Hepatocyte (in vitro differentiated cells): ENCODE results near the gene PTPRK.

ENCODE experiments used
- CTCF ChIP-seq: fragments of 200-600 bp; sonication (generic); IDR thresholded peaks from 2 replicates; pipeline ENCODE4 v1.5.1; 2016; ENCODE audit warnings: antibody characterized with exemption, mild to moderate bottlenecking; ENCODE audit not compliant: poor library complexity
- EZH2 ChIP-seq: fragments of 200-600 bp; sonication (generic); IDR thresholded peaks from 2 replicates; pipeline ENCODE4 v1.6.1; 2016; ENCODE audit warnings: antibody characterized with exemption, mild to moderate bottlenecking, borderline replicate concordance
- EZH2phosphoT487 ChIP-seq: fragments of 200-600 bp; sonication (generic); IDR thresholded peaks from one replicate; pipeline ENCODE4 v1.6.1; 2018; ENCODE audit warnings: antibody characterized with exemption, mild to moderate bottlenecking, low read depth, moderate library complexity; ENCODE audit not compliant: unreplicated experiment, severe bottlenecking

- TF ChIP-seq CTCF (no peak), EZH2 (no peak), EZH2phosphoT487 (no peak)
Observed at GRCh38 chr6:128314190-128314589, 206.2 kb downstream of the PTPRK start.
